GM21447 (cell line): ENCODE results near the gene ACBD5.

Experiments
- ATAC-seq: cut with Tn5 transposase; IDR thresholded peaks from one replicate; pipeline ENCODE4 v1.9.1; 2021; ENCODE audit not compliant: unreplicated experiment

The ACBD5 gene

GRCh38 chr10:27153845-27154193 lies 86.8 kb downstream of the ACBD5 start:
- peak; percentile 2 for ATAC-seq

- ATAC-seq = no peak
These were observed 87.3 kb downstream of the ACBD5 start for GRCh38 chr10:27153329-27153728.

GRCh38 chr10:27152687-27153086 lies 87.9 kb downstream of the ACBD5 start:
- ATAC-seq = no peak

- ATAC-seq = no peak
These were observed 90.3 kb downstream of the ACBD5 start for GRCh38 chr10:27150261-27150660.

- ATAC-seq = no peak
These were observed 92.9 kb downstream of the ACBD5 start for GRCh38 chr10:27147701-27148100.

- no peak for ATAC-seq
These were observed 94.7 kb downstream of the ACBD5 start for GRCh38 chr10:27145937-27146336.
